ENCODE measurements around the gene SRL. TPM values are rescaled to one million over a fixed set of nuclear protein-coding genes. Genes with fewer than 3 reads are reported as not detected.

The SRL gene
- polyA plus RNA-seq, 1 donor from 2014 or later, result not detected

DNA sequence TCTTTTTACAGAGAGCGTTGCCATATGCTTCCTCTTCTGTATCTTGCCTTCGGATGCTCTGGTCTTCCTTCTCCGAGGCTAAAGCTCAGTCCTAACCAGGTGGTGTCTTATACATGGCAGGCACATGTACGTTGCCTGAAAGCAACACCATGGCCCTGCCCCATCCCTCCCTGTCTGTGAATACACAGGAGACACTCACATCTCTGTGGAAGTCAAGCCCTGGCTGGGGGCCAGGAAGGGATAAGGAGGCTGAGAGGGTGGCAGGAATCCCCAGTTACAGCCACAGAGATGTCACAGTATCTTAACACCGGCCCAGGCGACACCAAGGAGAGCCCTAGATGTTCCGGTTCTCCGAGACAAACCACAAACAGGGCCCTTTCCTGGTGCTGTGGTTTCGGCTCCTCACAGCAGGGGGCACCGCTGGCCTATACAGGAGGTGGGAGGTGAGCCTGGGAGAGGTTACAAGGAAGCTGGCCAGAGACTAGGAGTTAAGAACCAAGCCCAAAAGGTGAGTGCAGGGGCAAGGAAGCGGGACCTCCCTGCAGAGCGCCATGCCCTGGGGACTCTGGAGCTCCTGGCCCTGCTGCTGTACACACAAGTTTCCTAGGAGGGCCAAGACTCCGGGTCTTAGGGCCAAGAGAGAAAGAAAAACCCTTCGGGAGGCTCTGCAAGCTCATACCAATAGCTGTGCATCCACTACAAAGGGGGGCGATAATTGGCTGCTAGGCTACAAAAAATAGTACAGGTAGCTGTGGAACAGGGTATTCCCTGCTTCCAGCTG is 41.7 kb downstream of the SRL start:
- no peak overlapping the region for H3K9ac ChIP-seq (ENCODE audit: low read length)
- no peaks in the 10 kb centered on the region for H3F3A ChIP-seq (ENCODE audit: insufficient read depth, low read length, poor library complexity, severe bottlenecking)
- no peak overlapping the region for H2AFZ ChIP-seq (ENCODE audit: low read depth, low read length)
- TF ChIP-seq TAF1 (IDR thresholded peaks at IDR 0.05; ENCODE audit: low read depth), result no peak
- TF ChIP-seq SMC3 (conservative IDR thresholded peaks at IDR 0.05; ENCODE audit: poor library complexity), result peak; percentile 31
- no peak for TF ChIP-seq EP300 (conservative IDR thresholded peaks at IDR 0.05; ENCODE audit: poor library complexity, severe bottlenecking)
- TF ChIP-seq RAD21 (conservative IDR thresholded peaks at IDR 0.05), result peak; percentile 38
- no peak for TF ChIP-seq POLR2AphosphoS5 (IDR thresholded peaks at IDR 0.05)
- TF ChIP-seq, protein P1, sequence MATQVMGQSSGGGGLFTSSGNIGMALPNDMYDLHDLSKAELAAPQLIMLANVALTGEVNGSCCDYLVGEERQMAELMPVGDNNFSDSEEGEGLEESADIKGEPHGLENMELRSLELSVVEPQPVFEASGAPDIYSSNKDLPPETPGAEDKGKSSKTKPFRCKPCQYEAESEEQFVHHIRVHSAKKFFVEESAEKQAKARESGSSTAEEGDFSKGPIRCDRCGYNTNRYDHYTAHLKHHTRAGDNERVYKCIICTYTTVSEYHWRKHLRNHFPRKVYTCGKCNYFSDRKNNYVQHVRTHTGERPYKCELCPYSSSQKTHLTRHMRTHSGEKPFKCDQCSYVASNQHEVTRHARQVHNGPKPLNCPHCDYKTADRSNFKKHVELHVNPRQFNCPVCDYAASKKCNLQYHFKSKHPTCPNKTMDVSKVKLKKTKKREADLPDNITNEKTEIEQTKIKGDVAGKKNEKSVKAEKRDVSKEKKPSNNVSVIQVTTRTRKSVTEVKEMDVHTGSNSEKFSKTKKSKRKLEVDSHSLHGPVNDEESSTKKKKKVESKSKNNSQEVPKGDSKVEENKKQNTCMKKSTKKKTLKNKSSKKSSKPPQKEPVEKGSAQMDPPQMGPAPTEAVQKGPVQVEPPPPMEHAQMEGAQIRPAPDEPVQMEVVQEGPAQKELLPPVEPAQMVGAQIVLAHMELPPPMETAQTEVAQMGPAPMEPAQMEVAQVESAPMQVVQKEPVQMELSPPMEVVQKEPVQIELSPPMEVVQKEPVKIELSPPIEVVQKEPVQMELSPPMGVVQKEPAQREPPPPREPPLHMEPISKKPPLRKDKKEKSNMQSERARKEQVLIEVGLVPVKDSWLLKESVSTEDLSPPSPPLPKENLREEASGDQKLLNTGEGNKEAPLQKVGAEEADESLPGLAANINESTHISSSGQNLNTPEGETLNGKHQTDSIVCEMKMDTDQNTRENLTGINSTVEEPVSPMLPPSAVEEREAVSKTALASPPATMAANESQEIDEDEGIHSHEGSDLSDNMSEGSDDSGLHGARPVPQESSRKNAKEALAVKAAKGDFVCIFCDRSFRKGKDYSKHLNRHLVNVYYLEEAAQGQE (IDR thresholded peaks at IDR 0.05; ENCODE audit: borderline replicate concordance), result no peak
- TF ChIP-seq EZH2 (IDR thresholded peaks at IDR 0.05; ENCODE audit: borderline replicate concordance, insufficient read depth, low read length, poor library complexity, severe bottlenecking), result no peak
- no peak for TF ChIP-seq MXI1 (conservative IDR thresholded peaks at IDR 0.05; ENCODE audit: poor library complexity, severe bottlenecking)
- TF ChIP-seq, protein P2, sequence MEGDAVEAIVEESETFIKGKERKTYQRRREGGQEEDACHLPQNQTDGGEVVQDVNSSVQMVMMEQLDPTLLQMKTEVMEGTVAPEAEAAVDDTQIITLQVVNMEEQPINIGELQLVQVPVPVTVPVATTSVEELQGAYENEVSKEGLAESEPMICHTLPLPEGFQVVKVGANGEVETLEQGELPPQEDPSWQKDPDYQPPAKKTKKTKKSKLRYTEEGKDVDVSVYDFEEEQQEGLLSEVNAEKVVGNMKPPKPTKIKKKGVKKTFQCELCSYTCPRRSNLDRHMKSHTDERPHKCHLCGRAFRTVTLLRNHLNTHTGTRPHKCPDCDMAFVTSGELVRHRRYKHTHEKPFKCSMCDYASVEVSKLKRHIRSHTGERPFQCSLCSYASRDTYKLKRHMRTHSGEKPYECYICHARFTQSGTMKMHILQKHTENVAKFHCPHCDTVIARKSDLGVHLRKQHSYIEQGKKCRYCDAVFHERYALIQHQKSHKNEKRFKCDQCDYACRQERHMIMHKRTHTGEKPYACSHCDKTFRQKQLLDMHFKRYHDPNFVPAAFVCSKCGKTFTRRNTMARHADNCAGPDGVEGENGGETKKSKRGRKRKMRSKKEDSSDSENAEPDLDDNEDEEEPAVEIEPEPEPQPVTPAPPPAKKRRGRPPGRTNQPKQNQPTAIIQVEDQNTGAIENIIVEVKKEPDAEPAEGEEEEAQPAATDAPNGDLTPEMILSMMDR (IDR thresholded peaks at IDR 0.05; ENCODE audit: poor library complexity, severe bottlenecking), result no peak
- no peak overlapping the region for H3K27ac ChIP-seq (ENCODE audit: low read length)
- H3K4me2 ChIP-seq (ENCODE audit: low read length), result no peak overlapping the region
- H3K4me3 ChIP-seq (ENCODE audit: low read length), result no peak overlapping the region
- H3K79me2 ChIP-seq (replicated peaks; ENCODE audit: insufficient read depth, low read length), result no peaks in the 10 kb centered on the region
- no peaks in the 10 kb centered on the region for H4K20me1 ChIP-seq (ENCODE audit: insufficient read depth)
- no peaks in the 10 kb centered on the region for H3K27me3 ChIP-seq (ENCODE audit: insufficient read depth, low read depth, low read length)
- H3K9me2 ChIP-seq (ENCODE audit: insufficient read depth, low read length), result no peaks in the 10 kb centered on the region
- no peaks in the 10 kb centered on the region for H3K9me3 ChIP-seq (ENCODE audit: low read length)
- H3K36me3 ChIP-seq (ENCODE audit: insufficient read depth, low read length), result no peaks in the 10 kb centered on the region

DNA sequence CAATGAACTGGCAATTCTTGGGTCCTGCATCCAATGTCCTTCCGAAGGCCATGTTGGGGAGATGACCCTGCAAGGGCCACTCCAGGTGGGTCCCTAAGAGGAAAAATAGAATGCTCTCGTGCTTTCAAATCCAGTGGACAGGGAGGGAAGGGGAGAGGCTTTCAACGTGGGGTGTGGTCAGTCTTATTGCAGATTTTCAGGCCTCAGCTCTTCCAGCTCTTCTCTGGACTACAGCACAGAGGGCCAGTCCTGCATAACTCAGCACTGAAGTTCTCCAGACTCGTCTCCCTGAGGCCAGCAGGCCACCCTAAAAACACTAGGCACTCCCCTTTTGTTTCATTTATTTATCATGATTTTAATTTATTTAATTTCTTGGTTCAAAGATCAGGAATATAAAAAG is 43.1 kb downstream of the SRL start:
- Histone ChIP-seq H3K36me3 (ENCODE audit: insufficient read depth, low read length) (no peaks in the 10 kb centered on the region), H3K9ac (ENCODE audit: low read length) (no peak overlapping the region), H3K9me3 (ENCODE audit: low read length) (no peaks in the 10 kb centered on the region), H3F3A (ENCODE audit: insufficient read depth, low read length, poor library complexity, severe bottlenecking) (no peaks in the 10 kb centered on the region), H3K4me3 (ENCODE audit: low read length) (no peak overlapping the region), H3K9me2 (ENCODE audit: insufficient read depth, low read length) (no peaks in the 10 kb centered on the region), H3K27ac (ENCODE audit: low read length) (no peak overlapping the region), H3K79me2 (replicated peaks; ENCODE audit: insufficient read depth, low read length) (no peaks in the 10 kb centered on the region), H3K4me2 (ENCODE audit: low read length) (no peak overlapping the region), H2AFZ (ENCODE audit: low read depth, low read length) (no peak overlapping the region), H3K27me3 (ENCODE audit: insufficient read depth, low read depth, low read length) (no peaks in the 10 kb centered on the region), H4K20me1 (ENCODE audit: insufficient read depth) (no peaks in the 10 kb centered on the region)
- TF ChIP-seq EP300 (conservative IDR thresholded peaks at IDR 0.05; ENCODE audit: poor library complexity, severe bottlenecking), result no peak
